CD14-positive monocyte (primary cell): ENCODE data around the gene OR4F15. TPM values are rescaled to one million over a fixed set of nuclear protein-coding genes. Genes with fewer than 3 reads are reported as not detected.
"Not testable (repeated sequence)": the region's sequence is repeated elsewhere in the genome, so short reads cannot be mapped to it uniquely, and the experiment has no call there.

Experiments used
- DNase-seq, 3 donors: peaks; one replicate each; pipeline ENCODE4 v3.0.0-alpha.2; 2011 to 2022
- H2AFZ ChIP-seq: 2 replicates; pipeline ENCODE4 v1.6.0; 2012; ENCODE audit warnings: mild to moderate bottlenecking, low read depth, low read length, inconsistent platforms; ENCODE audit not compliant: insufficient read depth, poor library complexity, severe bottlenecking
- H3K27ac ChIP-seq, 2 donors: 1 replicate in 1 of 2; 2 replicates in 1 of 2; pipeline ENCODE4 v1.5.1; 2012 to 2013; ENCODE audit warnings: low read length in 2 of 2, control low read depth in 1 of 2, inconsistent platforms in 1 of 2, low read depth in 1 of 2, mild to moderate bottlenecking in 1 of 2
- H3K27me3 ChIP-seq, 2 donors: one replicate each; pipeline versions ENCODE4 v1.6.0 to v1.6.1; 2011 to 2013; ENCODE audit warnings: low read length in 2 of 2; ENCODE audit not compliant: control insufficient read depth in 2 of 2, insufficient read depth in 2 of 2
- H3K36me3 ChIP-seq, 2 donors: replicated peaks in 1 of 2; 1 replicate in 1 of 2; 2 replicates in 1 of 2; pipeline versions ENCODE4 v1.5.1 to v1.6.1; 2012 to 2013; ENCODE audit warnings: low read length in 2 of 2, control low read depth in 1 of 2, inconsistent platforms in 1 of 2, mild to moderate bottlenecking in 1 of 2; ENCODE audit not compliant: insufficient read depth in 2 of 2, control insufficient read depth in 1 of 2
- H3K4me1 ChIP-seq, 2 donors: 1 replicate in 1 of 2; 2 replicates in 1 of 2; pipeline versions ENCODE4 v1.5.1 to v1.6.1; 2012 to 2013; ENCODE audit warnings: low read length in 2 of 2, control low read depth in 1 of 2, inconsistent platforms in 1 of 2, mild to moderate bottlenecking in 1 of 2, moderate library complexity in 1 of 2; ENCODE audit not compliant: insufficient read depth in 2 of 2, control insufficient read depth in 1 of 2
- H3K4me2 ChIP-seq: replicated peaks from 2 replicates; pipeline ENCODE3; 2012; ENCODE audit warnings: low read length, moderate library complexity, mild to moderate bottlenecking; ENCODE audit not compliant: poor library complexity, severe bottlenecking; ENCODE audit errors: extremely low read depth
- H3K4me3 ChIP-seq, 3 experiments: fragments of 200-600 bp in 1 of 3; sonication (generic) in 1 of 3; replicated peaks in 1 of 3; 1 replicate in 2 of 3; 2 replicates in 1 of 3; pipeline ENCODE4 v1.5.1; 2011 to 2013; ENCODE audit warnings: low read length in 3 of 3, mild to moderate bottlenecking in 3 of 3, control low read depth in 2 of 3, low read depth in 2 of 3, inconsistent platforms in 1 of 3, moderate library complexity in 1 of 3
- H3K79me2 ChIP-seq: 2 replicates; pipeline ENCODE4 v1.6.0; 2012; ENCODE audit warnings: mild to moderate bottlenecking, control low read depth, inconsistent platforms, low read length, moderate library complexity; ENCODE audit not compliant: insufficient read depth
- H3K9ac ChIP-seq: 2 replicates; pipeline ENCODE4 v1.6.0; 2017; ENCODE audit warnings: low read length, mild to moderate bottlenecking; ENCODE audit not compliant: insufficient read depth, poor library complexity, severe bottlenecking
- H3K9me3 ChIP-seq, 2 donors: replicated peaks in 1 of 2; 1 replicate in 1 of 2; 2 replicates in 1 of 2; pipeline versions ENCODE4 v1.5.1 to v1.6.1; 2012 to 2013; ENCODE audit warnings: low read length in 2 of 2, control low read depth in 1 of 2; ENCODE audit not compliant: control insufficient read depth in 1 of 2, insufficient read depth in 1 of 2
- H4K20me1 ChIP-seq: 2 replicates; pipeline ENCODE4 v1.6.0; 2012; ENCODE audit warnings: mild to moderate bottlenecking, low read length, control low read depth, moderate library complexity; ENCODE audit not compliant: insufficient read depth
- H3K27ac Mint-ChIP-seq, 7 donors: one replicate each; pipeline ENCODE4 v1.8.0; 2020; ENCODE audit warnings: mild to moderate bottlenecking in 7 of 7, mixed read lengths in 7 of 7, moderate library complexity in 6 of 7, inconsistent platforms in 2 of 7
- H3K27me3 Mint-ChIP-seq, 3 donors: one replicate each; pipeline ENCODE4 v1.8.0; 2021 to 2022; ENCODE audit warnings: low read depth in 3 of 3, mild to moderate bottlenecking in 3 of 3, mixed read lengths in 3 of 3, moderate library complexity in 3 of 3, inconsistent platforms in 1 of 3
- H3K36me3 Mint-ChIP-seq, 2 donors: one replicate each; pipeline ENCODE4 v1.8.0; 2020; ENCODE audit warnings: mixed read lengths in 2 of 2, inconsistent platforms in 1 of 2, mild to moderate bottlenecking in 1 of 2
- H3K4me1 Mint-ChIP-seq: one replicate; pipeline ENCODE4 v1.8.0; 2020; ENCODE audit warnings: mild to moderate bottlenecking, mixed read lengths
- H3K4me3 Mint-ChIP-seq, 2 donors: one replicate each; pipeline ENCODE4 v1.8.0; 2020; ENCODE audit warnings: mild to moderate bottlenecking in 2 of 2, mixed read lengths in 2 of 2, moderate library complexity in 1 of 2
- H3K9me3 Mint-ChIP-seq, 7 donors: one replicate each; pipeline ENCODE4 v1.8.0; 2020 to 2022; ENCODE audit warnings: mixed read lengths in 7 of 7, mild to moderate bottlenecking in 6 of 7, moderate library complexity in 6 of 7, inconsistent platforms in 2 of 7
- WGBS: methylation state at CpG from one replicate; pipeline ENCODE4 v1.1.5; 2013; ENCODE audit warnings: missing lambda C conversion rate; ENCODE audit not compliant: insufficient coverage; 5-methylcytosine and 5-hydroxymethylcytosine counted together
- intact Hi-C, 2 donors: fragments of 100-400 bp; cut with micrococcal nuclease; formaldehyde crosslinking; loops; one replicate each; pipeline versions ENCODE4 v1.15.0 to v1.15.1; 2023
- polyA plus RNA-seq, 3 donors: library from polyadenylated mRNA; depleted of rRNA in 1 of 3; unstranded in 2 of 3; stranded (reverse) in 1 of 3; fragments of 300-500 nt in 2 of 3; fragments of >200 nt in 1 of 3; fragmentation: Illumina TruSeq in 2 of 3; gene quantifications; 1 replicate in 2 of 3; 2 replicates in 1 of 3; pipeline ENCODE4 v1.2.3, GENCODE V29; 2012 to 2021

The OR4F15 gene
- polyA plus RNA-seq, 3 donors: not detected

- H3K4me1 Mint-ChIP-seq, H3K36me3 ChIP-seq, H3K9me3 Mint-ChIP-seq, H3K9ac ChIP-seq, H3K27me3 Mint-ChIP-seq, H3K4me3 Mint-ChIP-seq, H2AFZ ChIP-seq, H3K4me3 ChIP-seq, H3K4me1 ChIP-seq, DNase-seq, H3K27ac ChIP-seq, H3K79me2 ChIP-seq, H3K4me2 ChIP-seq, H3K27me3 ChIP-seq, H3K36me3 Mint-ChIP-seq, H3K27ac Mint-ChIP-seq, H4K20me1 ChIP-seq, H3K9me3 ChIP-seq: not testable (repeated sequence)
- intact Hi-C loops: loop anchor here in 1 of 2 donors (10.0 kb wide), 1 partner anchor 2003 kb away; no protein-coding TSS in a partner anchor
- no CpG with 5 or more reads among the region's 2 CpGs for WGBS
Observed at GRCh38 chr15:101788001-101788400, 24.0 kb upstream of the OR4F15 start.

DNA sequence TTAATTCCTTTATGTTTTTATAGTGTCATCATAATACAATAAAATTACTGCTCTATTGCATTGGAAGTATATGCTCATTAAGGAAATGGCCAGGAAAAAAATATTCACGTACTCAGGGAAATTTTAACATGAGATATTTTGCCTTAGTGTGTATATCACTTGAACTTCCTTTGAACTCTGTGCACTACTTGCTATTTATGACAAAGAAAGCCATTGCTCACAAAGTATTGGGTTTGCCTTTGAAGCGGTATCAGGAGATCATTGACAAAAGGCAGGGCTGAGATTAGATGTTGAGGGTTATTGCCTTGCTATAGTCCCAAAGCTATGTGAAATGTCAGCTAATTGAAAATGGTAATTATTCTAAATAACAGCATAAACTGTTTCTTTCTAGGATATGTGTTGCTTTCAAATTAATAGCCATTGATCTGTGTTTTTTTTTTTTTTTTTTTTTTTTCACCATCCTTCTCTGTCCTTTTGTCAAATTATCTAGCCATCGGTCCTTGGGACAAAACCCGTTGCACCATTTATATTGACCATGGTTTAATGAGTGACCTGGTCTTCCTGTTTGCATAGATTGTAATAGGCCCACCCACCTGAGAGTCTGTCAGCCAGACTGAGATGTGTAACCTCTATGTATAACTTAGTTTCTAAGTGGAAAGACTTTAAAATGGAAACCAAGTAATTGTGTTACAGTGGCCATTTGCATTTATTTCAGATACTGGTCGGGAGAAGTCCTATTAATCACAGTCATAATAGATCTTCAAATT is 23.3 kb upstream of the OR4F15 start:
- not testable (repeated sequence) for H3K9ac ChIP-seq, H3K27me3 ChIP-seq, H2AFZ ChIP-seq, H4K20me1 ChIP-seq, H3K36me3 ChIP-seq, H3K27ac Mint-ChIP-seq, H3K4me2 ChIP-seq, H3K4me1 Mint-ChIP-seq, H3K79me2 ChIP-seq, H3K9me3 Mint-ChIP-seq, H3K36me3 Mint-ChIP-seq, H3K9me3 ChIP-seq, H3K27me3 Mint-ChIP-seq, H3K4me1 ChIP-seq, H3K4me3 ChIP-seq, H3K27ac ChIP-seq, H3K4me3 Mint-ChIP-seq, DNase-seq
- no CpG with 5 or more reads among the region's 5 CpGs for WGBS
- intact Hi-C loops: loop anchor here in 1 of 2 donors (10.0 kb wide), 1 partner anchor 2004 kb away; no protein-coding TSS in a partner anchor

- DNase-seq, H3K9me3 Mint-ChIP-seq, H3K9me3 ChIP-seq, H3K4me1 Mint-ChIP-seq, H3K36me3 Mint-ChIP-seq, intact Hi-C loops, H3K4me3 ChIP-seq, H3K79me2 ChIP-seq, H3K4me3 Mint-ChIP-seq, H3K9ac ChIP-seq, H3K27ac Mint-ChIP-seq, H3K27me3 Mint-ChIP-seq, H3K4me1 ChIP-seq, H3K36me3 ChIP-seq, H3K4me2 ChIP-seq, H3K27ac ChIP-seq, H3K27me3 ChIP-seq, H4K20me1 ChIP-seq, H2AFZ ChIP-seq: not testable (repeated sequence)
- WGBS: no CpG with 5 or more reads among the region's 4 CpGs
Observed at GRCh38 chr15:101790748-101791147, 21.3 kb upstream of the OR4F15 start.

GRCh38 chr15:101793981-101794380 is 18.0 kb upstream of the OR4F15 start:
- WGBS: 100% methylated on average over 3 of the region's 7 CpGs
- H3K27ac ChIP-seq, H3K9me3 Mint-ChIP-seq, H3K4me2 ChIP-seq, H3K27me3 Mint-ChIP-seq, H3K9ac ChIP-seq, H3K4me3 Mint-ChIP-seq, DNase-seq, H3K4me1 ChIP-seq, H3K36me3 ChIP-seq, H3K36me3 Mint-ChIP-seq, H3K79me2 ChIP-seq, H2AFZ ChIP-seq, H3K4me3 ChIP-seq, H3K4me1 Mint-ChIP-seq, H3K27me3 ChIP-seq, H3K27ac Mint-ChIP-seq, intact Hi-C loops, H3K9me3 ChIP-seq, H4K20me1 ChIP-seq: not testable (repeated sequence)
